Endothelial cell of umbilical vein (primary cell): Measurements from ENCODE around the gene NID2. TPM values are rescaled to one million over a fixed set of nuclear protein-coding genes. Genes with fewer than 3 reads are reported as not detected.

Source experiments
- BruUV-seq: library from RNA; stranded (reverse); fragments of 400-500 nt; replicated peaks from 2 replicates; lab custom pipeline; 2021; lab: Mats Ljungman, UMichigan
- CTCF ChIA-PET: fragments of 300-600, 350-600 bp; sonication (Branson Sonifier 250); formaldehyde crosslinking; loops from one replicate; lab custom pipeline; 2021; ENCODE audit warnings: antibody characterized with exemption, inconsistent platforms; lab: Charles Lee
- POLR2A ChIA-PET: fragments of 300-600, 350-600 bp; sonication (Branson Sonifier 250); formaldehyde crosslinking; loops from one replicate; lab custom pipeline; 2021; ENCODE audit warnings: antibody characterized with exemption, inconsistent platforms; lab: Charles Lee
- DNase-seq: peaks from one replicate; pipeline ENCODE4 v3.0.0-alpha.2; 2011; ENCODE audit warnings: low read depth, low spot score
- FAIRE-seq: peaks from 2 replicates; lab custom pipeline; 2011; peaks lifted over from hg19 to GRCh38; lab: Jason Lieb, UNC
- H2AFZ ChIP-seq: 2 replicates; pipeline ENCODE4 v1.6.0; 2012; ENCODE audit warnings: low read depth, low read length, control low read depth, inconsistent platforms
- H3K27ac ChIP-seq: 2 replicates; pipeline ENCODE4 v1.5.1; 2011; ENCODE audit warnings: low read depth, mild to moderate bottlenecking, control low read depth, low read length, moderate library complexity; ENCODE audit not compliant: insufficient read depth
- H3K27me3 ChIP-seq, 2 experiments: 2 replicates each; pipeline versions ENCODE4 v1.6.0 to v1.6.1; 2011; ENCODE audit warnings: low read length in 2 of 2, mixed read lengths in 1 of 2; ENCODE audit not compliant: control insufficient read depth in 2 of 2, insufficient read depth in 2 of 2
- H3K36me3 ChIP-seq, 2 experiments: 2 replicates in 1 of 2; 3 replicates in 1 of 2; pipeline ENCODE4 v1.5.1; 2011; ENCODE audit warnings: low read length in 2 of 2, mild to moderate bottlenecking in 1 of 2, moderate library complexity in 1 of 2; ENCODE audit not compliant: control insufficient read depth in 2 of 2, insufficient read depth in 2 of 2; ENCODE audit errors: extremely low read depth in 1 of 2
- H3K4me1 ChIP-seq: 3 replicates; pipeline ENCODE4 v1.5.1; 2011; ENCODE audit warnings: mild to moderate bottlenecking, low read length; ENCODE audit not compliant: control insufficient read depth, insufficient read depth; ENCODE audit errors: extremely low read depth
- H3K4me2 ChIP-seq: 2 replicates; pipeline ENCODE4 v1.6.1; 2011; ENCODE audit warnings: low read length, control low read depth, mixed read lengths; ENCODE audit not compliant: insufficient read depth
- H3K4me3 ChIP-seq, 3 experiments: fragments of 200-600 bp in 1 of 3; sonication (generic), shearing (Covaris generic) in 1 of 3; replicated peaks in 1 of 3; 2 replicates each; pipeline ENCODE4 v1.5.1; 2011 to 2016; ENCODE audit warnings: control low read depth in 3 of 3, low read length in 3 of 3, mild to moderate bottlenecking in 2 of 3, inconsistent platforms in 1 of 3, low read depth in 1 of 3, moderate library complexity in 1 of 3; ENCODE audit not compliant: insufficient read depth in 1 of 3
- H3K79me2 ChIP-seq: 2 replicates; pipeline ENCODE4 v1.6.0; 2012; ENCODE audit warnings: low read length, inconsistent platforms; ENCODE audit not compliant: control insufficient read depth, insufficient read depth
- H3K9ac ChIP-seq: replicated peaks from 2 replicates; pipeline ENCODE3; 2011; ENCODE audit warnings: low read length, control low read depth; ENCODE audit not compliant: insufficient read depth; ENCODE audit errors: extremely low read depth
- H3K9me1 ChIP-seq: replicated peaks from 3 replicates; pipeline ENCODE4 v1.6.0; 2011; ENCODE audit warnings: mild to moderate bottlenecking, low read length; ENCODE audit not compliant: control insufficient read depth, insufficient read depth; ENCODE audit errors: extremely low read depth
- H3K9me3 ChIP-seq: replicated peaks from 2 replicates; pipeline ENCODE4 v1.5.1; 2012; ENCODE audit warnings: low read length, inconsistent platforms; ENCODE audit not compliant: control insufficient read depth, insufficient read depth
- H4K20me1 ChIP-seq: replicated peaks from 2 replicates; pipeline ENCODE3; 2011; ENCODE audit warnings: mild to moderate bottlenecking, low read length; ENCODE audit not compliant: control insufficient read depth, insufficient read depth; ENCODE audit errors: extremely low read depth
- EZH2 ChIP-seq: IDR thresholded peaks from 2 replicates; pipeline ENCODE4 v1.6.1; 2012; ENCODE audit warnings: borderline replicate concordance, low read depth, mild to moderate bottlenecking, moderate library complexity, low read length, inconsistent platforms; ENCODE audit not compliant: severe bottlenecking
- FOS ChIP-seq: IDR thresholded peaks from 2 replicates; pipeline ENCODE4 v1.6.1; 2011; ENCODE audit warnings: mild to moderate bottlenecking, low read length, moderate library complexity, borderline replicate concordance; ENCODE audit not compliant: insufficient read depth
- GATA2 ChIP-seq: IDR thresholded peaks from 2 replicates; pipeline ENCODE4 v1.7.0; 2011; ENCODE audit warnings: low read depth, mild to moderate bottlenecking, moderate library complexity, mixed read lengths, low read length; ENCODE audit not compliant: insufficient read length, insufficient read depth
- JUN ChIP-seq: IDR thresholded peaks from 2 replicates; pipeline ENCODE4 v1.6.1; 2011; ENCODE audit warnings: borderline replicate concordance, low read depth; ENCODE audit not compliant: insufficient read length, insufficient read depth
- MAX ChIP-seq: IDR thresholded peaks from 2 replicates; pipeline ENCODE4 v1.6.1; 2011; ENCODE audit not compliant: insufficient read depth, insufficient read length
- MYC ChIP-seq: IDR thresholded peaks from one replicate; pipeline ENCODE4 v1.6.1; 2011; ENCODE audit warnings: mild to moderate bottlenecking, low read depth, low read length
- POLR2A ChIP-seq: IDR thresholded peaks from 2 replicates; pipeline ENCODE4 v1.6.1; 2012; ENCODE audit warnings: low read depth, mild to moderate bottlenecking, control low read depth, low read length
- POLR2AphosphoS5 ChIP-seq: IDR thresholded peaks from 2 replicates; pipeline ENCODE4 v1.6.1; 2012; ENCODE audit warnings: low read depth, mild to moderate bottlenecking, control low read depth, low read length, moderate library complexity; ENCODE audit not compliant: insufficient read depth
- dilution Hi-C: fragments of 300-500 bp; cut with MboI; formaldehyde crosslinking; loops from one replicate; pipeline ENCODE4 v1.15.0; 2019; ENCODE audit warnings: low sequenced_read_pairs; ENCODE audit not compliant: extremely low pct_ligation_motif_present
- intact Hi-C: fragments of 100-400 bp; cut with micrococcal nuclease; formaldehyde crosslinking; loops from one replicate; pipeline ENCODE4 v1.10.0; 2022
- polyA plus RNA-seq, 4 experiments: library from polyadenylated mRNA; depleted of rRNA in 3 of 4; stranded (reverse) in 3 of 4; unstranded in 1 of 4; fragments of >200 nt; gene quantifications; 2 replicates each; pipeline versions ENCODE4 v1.2.1 to v1.2.3, GENCODE V29; 2011 to 2012; ENCODE audit warnings: missing spikeins in 1 of 4
- total RNA-seq: library from RNA; stranded (reverse); gene quantifications from 2 replicates; pipeline ENCODE4 v1.2.3, GENCODE V29; 2021
- TF ChIP-seq, protein P1 (sequence below), 2 donors: IDR thresholded peaks; 1 replicate in 1 of 2; 2 replicates in 1 of 2; pipeline ENCODE4 v1.5.1; 2011; ENCODE audit warnings: low read length in 2 of 2, mild to moderate bottlenecking in 2 of 2, moderate library complexity in 2 of 2, control low read depth in 1 of 2, inconsistent platforms in 1 of 2, low read depth in 1 of 2; ENCODE audit not compliant: insufficient read depth in 1 of 2; ENCODE audit errors: extremely low read depth in 1 of 2

Gene NID2
- total and polyA plus RNA-seq, 2 donors (not counting 3 experiments of a cell fraction or from before 2014, with no cell fraction given), result 22.5 to 56.7 TPM

DNA sequence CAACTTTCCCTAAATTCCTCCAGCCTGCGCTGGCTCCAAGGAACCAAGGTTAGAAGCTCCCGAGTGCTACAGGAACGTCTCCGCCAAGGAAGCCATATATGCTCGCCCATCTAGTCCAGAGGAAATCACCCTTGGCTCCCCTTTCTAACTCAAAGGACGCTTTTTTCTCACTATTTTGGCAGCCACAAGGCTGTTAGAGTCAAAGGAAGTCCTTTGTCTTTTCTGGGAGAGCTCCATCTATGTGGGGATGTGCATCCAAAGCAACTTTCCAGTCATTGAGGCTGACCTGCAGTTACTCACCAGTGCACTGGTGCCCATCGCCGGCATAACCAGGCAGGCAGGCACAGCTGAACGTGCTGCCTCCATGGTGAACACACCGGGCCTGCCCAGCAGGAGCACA, 42.0 kb downstream of the NID2 start:
- DNase-seq (no peak), FAIRE-seq (no peak)
- H3K36me3 ChIP-seq, result no peaks in the 10 kb centered on the region
- intact Hi-C loops (no loop called here), dilution Hi-C loops (no loop called here)
- no peaks in the 10 kb centered on the region for H3K9me3 ChIP-seq
- CTCF ChIA-PET, result interaction anchor here (1.0 kb wide), 1 partner anchor 10 kb away, joined by 3 read pairs; no protein-coding TSS in a partner anchor
- H3K4me3 ChIP-seq, result no peak overlapping the region
- H3K79me2 ChIP-seq, result no peaks in the 10 kb centered on the region
- H3K4me2 ChIP-seq, result no peak overlapping the region
- no peaks in the 10 kb centered on the region for H3K9me1 ChIP-seq
- peaks cover 63% of the 10 kb centered on the region for H3K4me1 ChIP-seq
- BruUV-seq, result no TSS peak
- H2AFZ ChIP-seq, result no peak overlapping the region
- H4K20me1 ChIP-seq, result no peaks in the 10 kb centered on the region
- TF ChIP-seq GATA2 (no peak), MAX (no peak), FOS (no peak), EZH2 (no peak), POLR2A (no peak), POLR2AphosphoS5 (no peak), JUN (no peak), MYC (no peak)
- TF ChIP-seq, protein P1, sequence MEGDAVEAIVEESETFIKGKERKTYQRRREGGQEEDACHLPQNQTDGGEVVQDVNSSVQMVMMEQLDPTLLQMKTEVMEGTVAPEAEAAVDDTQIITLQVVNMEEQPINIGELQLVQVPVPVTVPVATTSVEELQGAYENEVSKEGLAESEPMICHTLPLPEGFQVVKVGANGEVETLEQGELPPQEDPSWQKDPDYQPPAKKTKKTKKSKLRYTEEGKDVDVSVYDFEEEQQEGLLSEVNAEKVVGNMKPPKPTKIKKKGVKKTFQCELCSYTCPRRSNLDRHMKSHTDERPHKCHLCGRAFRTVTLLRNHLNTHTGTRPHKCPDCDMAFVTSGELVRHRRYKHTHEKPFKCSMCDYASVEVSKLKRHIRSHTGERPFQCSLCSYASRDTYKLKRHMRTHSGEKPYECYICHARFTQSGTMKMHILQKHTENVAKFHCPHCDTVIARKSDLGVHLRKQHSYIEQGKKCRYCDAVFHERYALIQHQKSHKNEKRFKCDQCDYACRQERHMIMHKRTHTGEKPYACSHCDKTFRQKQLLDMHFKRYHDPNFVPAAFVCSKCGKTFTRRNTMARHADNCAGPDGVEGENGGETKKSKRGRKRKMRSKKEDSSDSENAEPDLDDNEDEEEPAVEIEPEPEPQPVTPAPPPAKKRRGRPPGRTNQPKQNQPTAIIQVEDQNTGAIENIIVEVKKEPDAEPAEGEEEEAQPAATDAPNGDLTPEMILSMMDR (IDR thresholded peaks at IDR 0.05; ENCODE audit: extremely low read depth in 1 of 2, insufficient read depth in 1 of 2, low read depth in 1 of 2, low read length in 2 of 2), result no peak
- H3K27me3 ChIP-seq, result no peaks in the 10 kb centered on the region
- POLR2A ChIA-PET, result no interaction called here
- no peak overlapping the region for H3K9ac ChIP-seq
- H3K27ac ChIP-seq, result no peak overlapping the region
